K562 (cell line): Measurements from ENCODE around the gene GALNT5. TPM values are rescaled to one million over a fixed set of nuclear protein-coding genes. Genes with fewer than 3 reads are reported as not detected.

Experiments used
- ATAC-seq: fragments of 200-7000 bp; cut with Tn5 transposase; 3 replicates; pipeline ENCODE4 v1.9.1; 2020; ENCODE audit warnings: moderate library complexity
- BruUV-seq: library from RNA; stranded (reverse); fragments of 400-500 nt; replicated peaks from 2 replicates; lab custom pipeline; 2021; lab: Mats Ljungman, UMichigan
- CTCF ChIA-PET: fragments of 300-600 bp; formaldehyde crosslinking; extraction: SDS; loops from one replicate; lab custom pipeline; 2021; ENCODE audit warnings: low intra/inter-chr PET ratio; lab: Yijun Ruan, JAX
- POLR2A ChIA-PET: fragments of 300-600, 350-650 bp; sonication (Branson Sonifier 250); formaldehyde crosslinking; extraction: SDS; loops from one replicate; lab custom pipeline; 2021; ENCODE audit warnings: antibody characterized with exemption, inconsistent platforms; lab: Yijun Ruan, JAX
- DNase-seq, 4 experiments: peaks; one replicate each; pipeline versions ENCODE4 v3.0.0 to v3.0.0-alpha.2; 2011 to 2018; ENCODE audit warnings: low spot score in 3 of 4, mixed read lengths in 3 of 4; ENCODE audit errors: extremely low read depth in 1 of 4
- FAIRE-seq: peaks from 2 replicates; lab custom pipeline; 2011; peaks lifted over from hg19 to GRCh38; lab: Jason Lieb, UNC
- H2AFZ ChIP-seq: 2 replicates; pipeline ENCODE4 v1.6.0; 2011; ENCODE audit warnings: low read depth, low read length, control low read depth, inconsistent platforms
- H3K27ac ChIP-seq: fragments of 200-600 bp; 3 replicates; pipeline ENCODE4 v1.8.0; 2011; ENCODE audit warnings: low read depth, mild to moderate bottlenecking, control low read depth, inconsistent platforms, low read length, moderate library complexity, mixed read lengths; ENCODE audit errors: extremely low read depth
- H3K27me3 ChIP-seq, 2 experiments: fragments of 300-600 bp in 1 of 2; 2 replicates in 1 of 2; 3 replicates in 1 of 2; pipeline versions ENCODE4 v1.6.0 to v1.8.0; 2011; ENCODE audit warnings: inconsistent platforms in 2 of 2, low read length in 2 of 2, mild to moderate bottlenecking in 1 of 2, mixed read lengths in 1 of 2, moderate library complexity in 1 of 2; ENCODE audit not compliant: control insufficient read depth in 2 of 2, insufficient read depth in 2 of 2
- H3K36me3 ChIP-seq: fragments of 300-600 bp; 3 replicates; pipeline ENCODE4 v1.8.0; 2011; ENCODE audit warnings: mild to moderate bottlenecking, low read length, inconsistent platforms; ENCODE audit not compliant: control insufficient read depth, insufficient read depth
- H3K4me1 ChIP-seq, 2 experiments: fragments of 200-600 bp in 1 of 2; replicated peaks in 1 of 2; 2 replicates in 1 of 2; 3 replicates in 1 of 2; pipeline versions ENCODE4 v1.5.1 to v1.8.0; 2011; ENCODE audit warnings: inconsistent platforms in 2 of 2, low read length in 2 of 2, mild to moderate bottlenecking in 1 of 2, mixed read lengths in 1 of 2, moderate library complexity in 1 of 2; ENCODE audit not compliant: control insufficient read depth in 2 of 2, insufficient read depth in 2 of 2
- H3K4me2 ChIP-seq: 2 replicates; pipeline ENCODE4 v1.6.1; 2011; ENCODE audit warnings: low read length, control low read depth, inconsistent platforms, mixed read lengths; ENCODE audit not compliant: insufficient read depth
- H3K4me3 ChIP-seq: fragments of 200-600 bp; sonication (generic), shearing (Covaris generic); 2 replicates; pipeline ENCODE4 v1.5.1; 2016; ENCODE audit warnings: control low read depth, inconsistent platforms
- H3K79me2 ChIP-seq: fragments of 200-600 bp; 3 replicates; pipeline ENCODE4 v1.8.0; 2011; ENCODE audit warnings: low read length, inconsistent platforms; ENCODE audit not compliant: control insufficient read depth, insufficient read depth
- H3K9ac ChIP-seq, 2 experiments: 2 replicates each; pipeline versions ENCODE4 v1.6.0 to v1.6.1; 2011; ENCODE audit warnings: low read depth in 2 of 2, low read length in 2 of 2, control low read depth in 1 of 2, inconsistent platforms in 1 of 2, mild to moderate bottlenecking in 1 of 2, mixed read lengths in 1 of 2; ENCODE audit not compliant: insufficient read depth in 1 of 2
- H3K9me1 ChIP-seq: one replicate; pipeline ENCODE4 v1.6.0; 2011; ENCODE audit warnings: inconsistent platforms, mild to moderate bottlenecking, low read length, moderate library complexity; ENCODE audit not compliant: control insufficient read depth, insufficient read depth
- H3K9me3 ChIP-seq: replicated peaks from 2 replicates; pipeline ENCODE4 v1.5.1; 2011; ENCODE audit warnings: low read depth, low read length, inconsistent platforms; ENCODE audit not compliant: control insufficient read depth, insufficient read depth
- H4K20me1 ChIP-seq: replicated peaks from 2 replicates; pipeline ENCODE4 v1.6.1; 2011; ENCODE audit warnings: low read length, inconsistent platforms, mixed read lengths; ENCODE audit not compliant: control insufficient read depth, insufficient read depth
- BCOR ChIP-seq: fragments of 450-650 bp; IDR thresholded peaks from 2 replicates; pipeline ENCODE4 v1.6.1; 2016
- CBX3 ChIP-seq, 2 experiments: IDR thresholded peaks; 1 replicate in 1 of 2; 2 replicates in 1 of 2; pipeline ENCODE4 v1.6.1; 2012; ENCODE audit warnings: inconsistent platforms in 2 of 2, low read length in 2 of 2, borderline replicate concordance in 1 of 2, control low read depth in 1 of 2
- DPF2 ChIP-seq: fragments of 450-650 bp; IDR thresholded peaks from 2 replicates; pipeline ENCODE4 v1.6.1; 2016
- FOSL1 ChIP-seq: fragments of 200-800 bp; sonication (Bioruptor generic); conservative IDR thresholded peaks from 2 replicates; pipeline ENCODE4 v1.6.1; 2016; ENCODE audit warnings: missing genetic modification characterization, missing compliant biosample characterization
- MCM5 ChIP-seq: fragments of 450-650 bp; IDR thresholded peaks from 2 replicates; pipeline ENCODE4 v1.6.1; 2016; ENCODE audit warnings: low read depth
- MED1 ChIP-seq: sonication (generic); formaldehyde crosslinking; IDR thresholded peaks from 2 replicates; pipeline ENCODE4 v1.8.1; 2023; ENCODE audit warnings: missing genetic modification reagents, borderline replicate concordance
- MTA1 ChIP-seq: fragments of 450-650 bp; IDR thresholded peaks from 2 replicates; pipeline ENCODE4 v1.6.1; 2017; ENCODE audit warnings: borderline replicate concordance
- NFXL1 ChIP-seq: fragments of 450-650 bp; formaldehyde crosslinking; IDR thresholded peaks from 2 replicates; pipeline ENCODE4 v1.4.0; 2021; ENCODE audit warnings: mild to moderate bottlenecking
- NR2F6 ChIP-seq: fragments of 450-650 bp; formaldehyde crosslinking; IDR thresholded peaks from 2 replicates; pipeline ENCODE4 v1.4.0; 2020; ENCODE audit warnings: mild to moderate bottlenecking
- RFX5 ChIP-seq: IDR thresholded peaks from 2 replicates; pipeline ENCODE4 v1.6.1; 2011; ENCODE audit warnings: low read depth, mild to moderate bottlenecking, improper control_type of control experiment, low read length
- RNF2 ChIP-seq: sonication (generic); IDR thresholded peaks from 2 replicates; pipeline ENCODE4 v1.6.1; 2016
- SMARCE1 ChIP-seq: fragments of 450-650 bp; IDR thresholded peaks from 2 replicates; pipeline ENCODE4 v1.7.1; 2016; ENCODE audit warnings: mild to moderate bottlenecking
- XRCC5 ChIP-seq: fragments of 200-400 bp; formaldehyde crosslinking; IDR thresholded peaks from 2 replicates; pipeline ENCODE4 v1.6.1; 2017; ENCODE audit warnings: low read depth, mild to moderate bottlenecking, low read length
- ZEB2 ChIP-seq: fragments of 450-650 bp; IDR thresholded peaks from 2 replicates; pipeline ENCODE4 v1.6.1; 2016
- ZFP1 ChIP-seq: fragments of 450-650 bp; formaldehyde crosslinking; IDR thresholded peaks from 2 replicates; pipeline ENCODE4 v1.4.0; 2020; ENCODE audit warnings: mild to moderate bottlenecking, mixed read lengths
- ZNF3 ChIP-seq: fragments of 250-450 bp; sonication (Bioruptor Pico); IDR thresholded peaks from 2 replicates; pipeline ENCODE4 v1.5.0; 2021; ENCODE audit warnings: mild to moderate bottlenecking, moderate library complexity
- ZSCAN29 ChIP-seq: fragments of 450-650 bp; IDR thresholded peaks from 2 replicates; pipeline ENCODE4 v1.6.1; 2017
- WGBS: fragments of 100-300 bp; shearing (Covaris generic); methylation state at CpG from one replicate; pipeline ENCODE4 v1.1.6; 2016; ENCODE audit warnings: low coverage, mixed read lengths; ENCODE audit not compliant: insufficient coverage; ENCODE audit errors: missing lambda C conversion rate; 5-methylcytosine and 5-hydroxymethylcytosine counted together
- in situ Hi-C: fragments of 300-500 bp; cut with MboI; formaldehyde crosslinking; loops from 4 replicates; pipeline ENCODE4 v1.15.0; 2018; ENCODE audit warnings: inconsistent platforms, mixed read lengths
- intact Hi-C: fragments of 100-400 bp; cut with micrococcal nuclease; formaldehyde crosslinking; loops from 2 replicates; pipeline ENCODE4 v1.14.2; 2022
- polyA plus RNA-seq, 8 experiments: library from polyadenylated mRNA; depleted of rRNA in 4 of 8; stranded (reverse) in 5 of 8; unstranded in 3 of 8; fragments of >200 nt; fragmentation: Nextera tagmentation in 2 of 8; fragmentation: Illumina TruSeq in 1 of 8; extraction: Ambion mirVana in 2 of 8; extraction: Trizol in 1 of 8; gene quantifications; 2 replicates each; pipeline versions ENCODE4 v1.2.1 to v1.2.3, GENCODE V29; 2011 to 2014; ENCODE audit warnings: inconsistent platforms in 1 of 8, missing spikeins in 1 of 8
- total RNA-seq, 7 experiments: library from RNA; depleted of rRNA in 6 of 7; stranded (reverse); fragments of >200 nt in 6 of 7; fragmentation: Illumina TruSeq in 2 of 7; extraction: Trizol in 2 of 7; gene quantifications; 2 replicates each; pipeline versions ENCODE4 v1.2.1 to v1.2.3, GENCODE V29; 2011 to 2021; ENCODE audit warnings: low replicate concordance in 1 of 7
- TF ChIP-seq, protein P1 (sequence below), 2 experiments: IDR thresholded peaks; 2 replicates each; pipeline ENCODE4 v1.6.1; 2012; ENCODE audit warnings: improper control_type of control experiment in 2 of 2, low read depth in 2 of 2, low read length in 2 of 2, borderline replicate concordance in 1 of 2
- TF ChIP-seq, protein P2 (sequence below): fragments of 450-650 bp; IDR thresholded peaks from 2 replicates; pipeline ENCODE4 v1.6.1; 2018; ENCODE audit not compliant: partially characterized antibody
- TF ChIP-seq, protein P3 (sequence below): fragments of 250-450 bp; sonication (Bioruptor Pico); IDR thresholded peaks from 2 replicates; pipeline ENCODE4 v1.8.0; 2022; ENCODE audit warnings: moderate library complexity, mild to moderate bottlenecking, inconsistent platforms

Gene GALNT5
- total and polyA plus RNA-seq, 9 of the 15 experiments (the other 6 are each of a cell fraction or from before 2014, with no cell fraction given) = 21.6 to 73.0 (median 54.7) TPM

DNA sequence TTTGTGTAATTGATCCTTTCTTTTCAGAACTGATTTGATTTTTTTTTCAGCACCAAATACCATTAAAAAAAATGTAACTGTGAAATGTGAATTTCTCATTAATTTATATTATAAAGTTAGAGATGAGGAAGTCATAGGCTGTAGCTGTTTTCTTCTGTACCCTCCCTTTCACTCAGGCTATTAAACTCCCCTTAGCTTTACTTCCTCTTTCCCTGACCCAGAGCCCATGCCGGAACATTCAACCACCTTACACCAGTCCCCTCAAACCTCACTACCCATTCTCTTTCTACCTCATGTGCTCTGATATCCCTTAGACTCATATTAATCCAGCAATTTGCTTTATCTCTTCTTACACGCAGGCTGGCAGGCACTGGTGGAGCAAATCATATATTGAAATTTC, 12.4 kb downstream of the GALNT5 start:
- ChIA-PET CTCF (interaction anchor here (0.6 kb wide), 1 partner anchor 8 kb away, joined by 6 read pairs; no protein-coding TSS in a partner anchor), POLR2A (interaction anchor here (0.9 to 3.2 kb wide), 4 partner anchors 8 to 13 kb away, joined by 3 to 35 read pairs (median 12); partner anchors contain the start of gene GALNT5)
- no peaks in the 10 kb centered on the region for H4K20me1 ChIP-seq
- H3K9me1 ChIP-seq = peaks cover 2% of the 10 kb centered on the region
- H3K9me3 ChIP-seq = no peaks in the 10 kb centered on the region
- 46% methylated on average over 2 of the region's 2 CpGs for WGBS
- peak overlapping the region in 1 of 2 experiments; percentile 18; a peak in 1 of 4 replicates for H3K9ac ChIP-seq
- peaks cover 9 to 64% of the 10 kb centered on the region in 2 experiments for H3K4me1 ChIP-seq
- in situ Hi-C loops = no loop called here
- H3K4me2 ChIP-seq = peak overlapping the region; percentile 45
- no peak for DNase-seq
- no peak overlapping the region for H3K4me3 ChIP-seq
- intact Hi-C loops = no loop called here
- no peak overlapping the region for H2AFZ ChIP-seq
- H3K36me3 ChIP-seq = peaks cover 77% of the 10 kb centered on the region
- peak overlapping the region; percentile 52; the same call in 2 of the 3 replicates for H3K27ac ChIP-seq
- FAIRE-seq = no peak
- BruUV-seq = no TSS peak
- peaks cover 95% of the 10 kb centered on the region for H3K79me2 ChIP-seq
- no peaks in the 10 kb centered on the region for H3K27me3 ChIP-seq
- ATAC-seq = peak; percentile 69
- TF ChIP-seq RFX5 = no peak
- TF ChIP-seq RNF2 = 0 out of 2 replicates have a peak, but pooled peaks have one; percentile 27
- no peak for TF ChIP-seq CBX3 (IDR thresholded peaks at IDR 0.05; ENCODE audit: borderline replicate concordance in 1 of 2, low read length in 2 of 2)
- TF ChIP-seq, protein P1, sequence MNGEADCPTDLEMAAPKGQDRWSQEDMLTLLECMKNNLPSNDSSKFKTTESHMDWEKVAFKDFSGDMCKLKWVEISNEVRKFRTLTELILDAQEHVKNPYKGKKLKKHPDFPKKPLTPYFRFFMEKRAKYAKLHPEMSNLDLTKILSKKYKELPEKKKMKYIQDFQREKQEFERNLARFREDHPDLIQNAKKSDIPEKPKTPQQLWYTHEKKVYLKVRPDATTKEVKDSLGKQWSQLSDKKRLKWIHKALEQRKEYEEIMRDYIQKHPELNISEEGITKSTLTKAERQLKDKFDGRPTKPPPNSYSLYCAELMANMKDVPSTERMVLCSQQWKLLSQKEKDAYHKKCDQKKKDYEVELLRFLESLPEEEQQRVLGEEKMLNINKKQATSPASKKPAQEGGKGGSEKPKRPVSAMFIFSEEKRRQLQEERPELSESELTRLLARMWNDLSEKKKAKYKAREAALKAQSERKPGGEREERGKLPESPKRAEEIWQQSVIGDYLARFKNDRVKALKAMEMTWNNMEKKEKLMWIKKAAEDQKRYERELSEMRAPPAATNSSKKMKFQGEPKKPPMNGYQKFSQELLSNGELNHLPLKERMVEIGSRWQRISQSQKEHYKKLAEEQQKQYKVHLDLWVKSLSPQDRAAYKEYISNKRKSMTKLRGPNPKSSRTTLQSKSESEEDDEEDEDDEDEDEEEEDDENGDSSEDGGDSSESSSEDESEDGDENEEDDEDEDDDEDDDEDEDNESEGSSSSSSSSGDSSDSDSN (IDR thresholded peaks at IDR 0.05; ENCODE audit: borderline replicate concordance in 1 of 2, low read depth in 2 of 2, low read length in 2 of 2) = no peak
- TF ChIP-seq MTA1 = no peak
- TF ChIP-seq ZNF3 (CRISPR knock-in tag) = no peak
- no peak for TF ChIP-seq BCOR
- TF ChIP-seq, protein P2, sequence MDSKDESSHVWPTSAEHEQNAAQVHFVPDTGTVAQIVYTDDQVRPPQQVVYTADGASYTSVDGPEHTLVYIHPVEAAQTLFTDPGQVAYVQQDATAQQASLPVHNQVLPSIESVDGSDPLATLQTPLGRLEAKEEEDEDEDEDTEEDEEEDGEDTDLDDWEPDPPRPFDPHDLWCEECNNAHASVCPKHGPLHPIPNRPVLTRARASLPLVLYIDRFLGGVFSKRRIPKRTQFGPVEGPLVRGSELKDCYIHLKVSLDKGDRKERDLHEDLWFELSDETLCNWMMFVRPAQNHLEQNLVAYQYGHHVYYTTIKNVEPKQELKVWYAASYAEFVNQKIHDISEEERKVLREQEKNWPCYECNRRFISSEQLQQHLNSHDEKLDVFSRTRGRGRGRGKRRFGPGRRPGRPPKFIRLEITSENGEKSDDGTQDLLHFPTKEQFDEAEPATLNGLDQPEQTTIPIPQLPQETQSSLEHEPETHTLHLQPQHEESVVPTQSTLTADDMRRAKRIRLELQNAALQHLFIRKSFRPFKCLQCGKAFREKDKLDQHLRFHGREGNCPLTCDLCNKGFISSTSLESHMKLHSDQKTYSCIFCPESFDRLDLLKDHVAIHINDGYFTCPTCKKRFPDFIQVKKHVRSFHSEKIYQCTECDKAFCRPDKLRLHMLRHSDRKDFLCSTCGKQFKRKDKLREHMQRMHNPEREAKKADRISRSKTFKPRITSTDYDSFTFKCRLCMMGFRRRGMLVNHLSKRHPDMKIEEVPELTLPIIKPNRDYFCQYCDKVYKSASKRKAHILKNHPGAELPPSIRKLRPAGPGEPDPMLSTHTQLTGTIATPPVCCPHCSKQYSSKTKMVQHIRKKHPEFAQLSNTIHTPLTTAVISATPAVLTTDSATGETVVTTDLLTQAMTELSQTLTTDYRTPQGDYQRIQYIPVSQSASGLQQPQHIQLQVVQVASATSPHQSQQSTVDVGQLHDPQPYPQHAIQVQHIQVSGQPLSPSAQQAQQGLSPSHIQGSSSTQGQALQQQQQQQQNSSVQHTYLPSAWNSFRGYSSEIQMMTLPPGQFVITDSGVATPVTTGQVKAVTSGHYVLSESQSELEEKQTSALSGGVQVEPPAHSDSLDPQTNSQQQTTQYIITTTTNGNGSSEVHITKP = peak; percentile 81
- TF ChIP-seq ZFP1 (CRISPR knock-in tag) = no peak
- TF ChIP-seq MED1 (CRISPR knock-in tag) = no peak
- peak; percentile 68; the same call in 1 of the 2 replicates for TF ChIP-seq SMARCE1
- no peak for TF ChIP-seq FOSL1 (tag)
- TF ChIP-seq NR2F6 (CRISPR knock-in tag) = no peak
- TF ChIP-seq NFXL1 (CRISPR knock-in tag) = no peak
- no peak for TF ChIP-seq ZEB2
- TF ChIP-seq, protein P3, sequence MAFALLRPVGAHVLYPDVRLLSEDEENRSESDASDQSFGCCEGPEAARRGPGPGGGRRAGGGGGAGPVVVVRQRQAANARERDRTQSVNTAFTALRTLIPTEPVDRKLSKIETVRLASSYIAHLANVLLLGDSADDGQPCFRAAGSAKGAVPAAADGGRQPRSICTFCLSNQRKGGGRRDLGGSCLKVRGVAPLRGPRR (CRISPR knock-in tag) = no peak
- TF ChIP-seq DPF2 = peak; percentile 41; the same call in 1 of the 2 replicates
- TF ChIP-seq ZSCAN29 = no peak
- no peak for TF ChIP-seq XRCC5
- no peak for TF ChIP-seq MCM5
